NCI-H524 (cell line): ENCODE results near the gene RXFP2.

ENCODE experiments used
- DNase-seq, 2 experiments: peaks; one replicate each; lab custom pipeline; 2025; lab: John Stamatoyannopoulos, UW

RXFP2 gene

GRCh38 chr13:31739226-31739625 lies at the start of gene RXFP2:
Gene RXFP2, plus strand, starts transcription at chr13:31739526. Its CDS starts 87 bp downstream, at chr13:31739613.
- no peak for DNase-seq

DNA sequence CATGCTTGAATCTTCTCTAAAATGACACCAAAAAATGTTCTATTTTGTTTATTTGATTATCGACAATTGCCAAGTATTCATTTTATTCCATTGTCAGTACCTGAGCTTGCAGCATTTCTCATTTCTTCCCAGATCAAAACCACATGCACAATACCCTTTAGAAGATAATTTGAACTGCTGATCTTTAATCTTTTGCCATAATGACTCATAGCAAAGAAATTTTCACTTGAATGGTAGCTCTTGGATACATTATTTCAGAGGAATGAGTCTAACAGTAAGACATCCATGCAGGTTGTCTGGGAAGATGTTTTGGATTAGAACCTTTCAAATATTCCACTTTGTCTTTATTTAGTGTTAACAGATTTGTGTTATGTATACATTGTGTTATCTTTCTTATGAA lies 42.0 kb upstream of the RXFP2 start:
- DNase-seq, result no peak

DNA sequence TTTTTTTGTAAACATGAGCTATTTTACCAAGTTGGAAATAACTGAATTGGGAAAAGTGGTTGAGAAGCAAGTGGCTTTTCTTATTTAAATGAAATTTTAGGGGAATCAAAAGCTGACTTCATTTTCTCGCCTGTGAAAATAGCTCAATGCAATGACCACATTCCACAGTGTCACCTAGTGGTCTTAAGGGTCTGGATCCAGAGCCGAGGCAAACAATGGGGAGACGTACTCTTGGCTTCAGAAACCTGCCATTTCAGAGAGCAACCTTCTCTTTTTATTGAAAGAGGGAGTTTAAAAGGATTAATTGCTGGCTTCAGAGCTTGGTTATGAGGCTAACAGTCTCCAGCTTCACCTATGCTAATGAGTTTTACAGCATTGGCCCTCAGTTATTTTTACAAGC lies 39.7 kb upstream of the RXFP2 start:
- DNase-seq, result peak in 1 of 2 experiments; percentile 16

DNA sequence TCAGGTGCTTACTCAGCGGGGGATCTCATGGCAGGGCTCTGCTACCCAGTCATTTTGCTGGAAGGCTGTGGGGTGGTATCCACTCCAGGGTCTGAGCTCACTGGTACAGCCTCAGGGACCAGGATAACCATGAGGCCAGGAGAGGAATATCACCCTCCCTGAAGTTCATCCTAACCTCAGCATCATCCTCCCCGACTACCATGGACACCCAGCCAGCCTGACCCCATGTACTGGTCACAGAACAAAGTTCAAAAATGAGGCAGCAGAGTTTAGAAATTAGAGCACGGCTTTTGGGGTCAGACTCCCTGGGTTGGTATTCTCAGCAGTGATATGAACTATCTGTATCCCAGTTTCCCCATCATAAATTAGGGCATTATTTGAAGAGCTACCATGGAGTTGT lies 35.5 kb upstream of the RXFP2 start:
- no peak for DNase-seq

DNA sequence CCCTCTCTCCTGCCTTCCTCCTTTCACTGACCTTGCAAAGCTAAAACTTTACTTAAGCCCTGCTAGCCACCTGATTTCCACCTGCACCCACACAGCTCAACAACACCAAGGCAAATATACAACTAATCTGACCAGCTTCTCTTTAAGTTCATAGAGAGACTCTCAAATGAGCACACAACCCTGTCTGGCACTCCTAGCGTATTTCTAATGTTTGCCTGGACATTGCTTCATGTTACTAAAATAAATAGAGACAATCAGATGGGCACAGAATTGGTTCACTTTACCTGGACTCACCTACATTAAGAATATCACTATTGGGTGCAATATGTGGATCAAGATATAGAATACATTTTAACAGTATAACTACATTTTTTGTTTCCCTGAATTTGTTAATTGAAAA lies 33.2 kb upstream of the RXFP2 start:
- DNase-seq, result no peak

DNA sequence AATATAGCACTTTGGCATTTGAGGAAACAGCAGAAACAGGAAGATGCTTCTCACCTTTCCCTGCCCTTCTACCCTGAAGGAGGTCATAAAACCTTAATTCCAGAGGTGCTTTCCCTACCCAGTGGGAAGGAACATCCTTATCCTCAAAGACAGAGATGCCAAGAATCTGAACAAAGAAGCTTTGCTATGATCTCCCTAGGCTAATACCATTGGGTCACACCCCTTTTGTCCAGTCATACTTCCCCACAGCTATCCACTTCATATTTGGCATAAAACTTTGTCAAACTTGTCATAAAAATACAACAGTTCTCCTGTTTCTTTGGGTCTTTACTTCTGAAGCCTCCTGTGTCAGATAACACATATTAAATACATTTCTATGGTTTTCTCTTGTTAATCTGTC lies 21.7 kb upstream of the RXFP2 start:
- DNase-seq, result no peak

DNA sequence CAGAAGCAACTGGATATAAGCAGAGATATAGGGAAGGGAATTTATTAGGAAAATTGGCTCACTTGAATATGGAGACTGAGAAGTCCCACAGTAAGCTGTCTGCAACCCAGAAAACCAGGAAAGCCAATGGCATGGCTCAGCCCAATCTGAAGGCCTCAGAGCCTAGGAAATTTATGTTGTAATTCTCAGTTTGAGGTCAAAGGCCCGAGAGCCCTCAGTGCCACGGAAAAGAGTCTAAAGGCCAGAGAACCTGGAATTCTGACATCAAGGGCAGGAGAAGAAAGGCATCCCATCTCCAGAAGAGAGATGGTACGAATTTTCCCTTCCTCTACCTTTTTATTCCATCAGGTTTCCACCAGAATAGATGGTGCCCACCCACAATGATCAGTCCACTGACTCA lies 20.1 kb upstream of the RXFP2 start:
- no peak for DNase-seq

DNA sequence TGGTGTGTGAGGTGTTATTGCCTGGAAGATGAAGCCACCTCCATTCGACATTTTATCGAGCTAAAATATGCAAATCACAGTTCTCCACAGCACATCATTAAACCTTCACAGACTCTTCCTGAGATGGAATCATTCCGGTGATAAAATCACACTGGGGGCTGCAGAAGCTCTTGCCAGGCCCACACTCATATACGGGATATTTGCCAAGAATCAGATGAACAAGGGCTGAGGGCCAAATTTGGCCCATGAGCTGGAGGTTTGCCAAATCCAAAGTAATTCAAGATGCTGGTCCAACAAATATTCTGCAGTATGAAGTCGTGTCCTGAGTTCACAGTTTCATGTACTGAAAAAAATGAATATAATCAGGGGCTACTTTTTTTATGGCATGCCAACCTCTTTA lies 16.7 kb upstream of the RXFP2 start:
- DNase-seq, result peak; percentile 10 to 50

DNA sequence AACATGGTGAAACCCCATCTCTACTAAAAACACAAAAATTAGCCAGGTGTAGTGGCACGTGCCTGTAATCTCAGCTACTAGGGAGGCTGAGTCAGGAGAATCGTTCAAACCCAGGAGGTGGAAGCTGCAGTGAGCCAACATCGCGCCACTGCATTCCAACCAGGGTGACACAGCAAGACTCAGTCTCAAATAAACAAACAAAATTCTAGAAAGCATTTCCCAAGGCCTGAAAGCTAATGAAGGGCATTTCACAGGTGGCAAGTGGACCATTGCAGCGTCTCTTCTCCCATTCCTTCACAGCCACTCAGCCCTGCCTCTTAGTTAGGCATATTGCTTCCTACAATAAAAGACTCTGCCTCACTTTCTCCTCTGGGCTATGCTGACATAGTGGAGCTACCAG lies 13.5 kb upstream of the RXFP2 start:
- no peak for DNase-seq

GRCh38 chr13:31731921-31732320 lies 7.4 kb upstream of the RXFP2 start:
- DNase-seq, result no peak

- DNase-seq, result no peak
Observed at GRCh38 chr13:31733066-31733465, 6.3 kb upstream of the RXFP2 start.

DNA sequence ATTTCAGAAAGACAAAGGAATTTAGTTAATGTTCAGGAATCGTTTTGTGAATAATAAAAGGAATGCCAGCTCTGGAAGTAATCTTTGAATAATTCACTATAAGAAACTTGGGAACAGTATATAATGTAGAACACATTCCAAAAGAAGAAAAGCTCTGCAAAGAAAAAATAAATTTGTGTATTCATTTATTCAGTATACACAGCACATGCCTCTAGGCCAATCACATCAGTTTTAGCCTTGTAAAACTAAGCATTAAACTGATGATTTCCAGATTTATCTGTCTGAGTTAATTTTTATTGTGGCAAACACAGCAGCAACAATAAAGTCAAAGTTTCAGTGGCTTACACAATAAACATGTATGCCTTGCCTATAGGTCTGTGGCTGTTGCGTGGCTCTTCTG lies 5.7 kb upstream of the RXFP2 start:
- no peak for DNase-seq

DNA sequence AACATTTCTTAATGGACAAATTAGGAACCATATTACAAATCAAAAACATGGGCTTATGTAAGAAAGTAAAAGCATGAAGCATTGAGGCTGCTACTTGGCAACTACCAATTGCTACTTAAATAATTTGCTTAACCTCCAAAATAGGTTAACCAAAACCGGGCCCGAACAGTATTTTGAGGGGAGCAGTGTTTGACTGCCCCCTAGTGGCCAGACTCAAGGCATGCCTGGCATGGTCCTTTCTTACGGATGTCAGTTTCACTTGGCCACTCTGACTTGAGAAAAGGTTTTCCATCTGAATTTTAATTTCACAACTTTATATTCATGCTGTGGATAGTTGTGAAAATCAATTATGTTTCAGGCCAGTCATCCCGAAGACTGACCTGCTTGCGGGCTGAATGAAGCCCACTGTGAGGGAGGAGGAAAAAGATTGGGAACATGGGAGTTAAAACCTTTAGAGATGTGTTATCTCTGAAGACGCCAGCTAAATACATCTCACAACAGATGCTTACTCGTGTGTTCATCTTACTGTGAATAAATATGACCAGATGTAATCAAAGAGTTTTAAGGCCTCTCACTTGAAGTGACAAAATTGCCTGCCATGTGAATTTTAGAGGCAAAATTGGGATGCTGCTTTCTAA lies 2.9 kb downstream of the RXFP2 start:
- DNase-seq, result peak; percentile 54 to 81

DNA sequence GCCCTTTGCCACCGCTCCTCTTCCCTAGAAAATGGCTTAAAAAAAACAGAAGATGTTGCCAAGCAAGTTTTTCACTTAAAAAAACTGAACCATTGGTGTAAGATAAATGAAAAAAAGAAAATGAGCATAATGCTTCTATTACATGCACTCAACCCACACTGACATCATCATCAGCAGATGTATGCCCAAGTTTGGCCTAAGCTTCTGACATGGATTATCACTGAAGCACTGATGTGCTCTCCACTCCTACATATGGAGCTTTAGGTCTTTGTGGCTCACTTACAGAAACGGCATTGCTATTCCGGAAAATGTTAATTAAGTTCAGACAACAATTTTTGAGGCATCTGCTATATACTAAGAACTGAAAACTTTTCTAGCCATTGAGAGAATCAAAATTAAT lies 8.0 kb downstream of the RXFP2 start:
- peak; percentile 2 to 45 for DNase-seq

- DNase-seq, result no peak
Observed at GRCh38 chr13:31747966-31748365, 8.6 kb downstream of the RXFP2 start.

GRCh38 chr13:31749929-31750328 lies 10.6 kb downstream of the RXFP2 start:
- DNase-seq, result no peak

DNA sequence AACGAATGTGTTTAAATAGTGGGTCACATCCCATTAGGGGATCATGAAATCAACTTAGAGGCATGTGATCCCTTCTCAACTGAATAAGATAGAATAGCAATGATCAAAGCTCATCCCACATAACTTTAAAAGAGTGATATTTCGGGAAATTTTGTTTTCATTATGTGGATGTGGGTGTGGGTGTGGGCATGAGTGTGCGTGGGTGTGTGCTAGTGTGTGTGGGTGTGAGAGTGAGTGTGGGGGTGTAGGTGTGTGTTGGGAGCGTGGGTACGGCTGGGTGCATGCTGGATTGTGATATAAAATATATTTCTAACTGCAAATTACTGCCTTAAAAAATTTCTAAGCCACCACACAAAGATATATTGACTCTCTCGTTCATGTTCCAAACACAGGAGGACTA lies 15.9 kb downstream of the RXFP2 start:
- no peak for DNase-seq

GRCh38 chr13:31755803-31756212 lies 16.5 kb downstream of the RXFP2 start:
- DNase-seq, result no peak

DNA sequence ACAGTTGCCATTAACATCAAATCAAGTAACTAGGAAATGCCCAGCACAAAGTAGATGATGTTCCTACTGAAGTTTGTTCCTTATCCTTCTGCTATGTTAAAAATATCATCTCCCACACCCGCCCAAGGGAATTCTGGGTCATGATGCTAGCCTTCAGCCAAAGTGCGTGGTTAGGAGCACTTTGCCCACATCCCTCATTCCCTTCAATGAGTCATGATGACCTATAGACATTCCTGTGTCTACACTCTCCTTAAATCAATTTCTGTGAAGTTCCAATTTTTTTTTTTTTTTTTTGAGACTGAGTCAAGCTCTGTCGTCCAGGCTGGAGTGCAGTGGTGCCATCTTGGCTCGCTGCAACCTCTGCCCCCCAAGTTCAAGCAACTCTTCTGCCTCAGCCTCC lies 17.0 kb downstream of the RXFP2 start:
- no peak for DNase-seq

DNA sequence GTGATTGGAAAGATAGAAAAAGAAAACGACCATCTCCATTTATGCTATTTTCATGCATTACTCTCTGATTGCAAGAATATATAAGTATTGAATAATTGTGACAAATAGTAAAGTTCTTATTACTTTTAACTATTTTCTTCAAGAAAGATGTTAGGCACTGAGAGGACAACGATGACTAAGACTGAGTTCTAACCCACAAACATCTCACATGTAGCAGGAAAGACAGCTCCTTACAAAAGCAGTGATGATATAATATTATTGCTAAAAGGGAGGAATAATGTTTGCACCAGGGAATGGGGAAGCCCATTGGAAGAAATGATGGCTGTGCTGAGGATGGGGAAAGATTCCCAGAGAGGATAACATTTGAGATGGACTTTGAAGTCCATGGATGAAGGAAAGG lies 22.6 kb downstream of the RXFP2 start:
- no peak for DNase-seq

DNA sequence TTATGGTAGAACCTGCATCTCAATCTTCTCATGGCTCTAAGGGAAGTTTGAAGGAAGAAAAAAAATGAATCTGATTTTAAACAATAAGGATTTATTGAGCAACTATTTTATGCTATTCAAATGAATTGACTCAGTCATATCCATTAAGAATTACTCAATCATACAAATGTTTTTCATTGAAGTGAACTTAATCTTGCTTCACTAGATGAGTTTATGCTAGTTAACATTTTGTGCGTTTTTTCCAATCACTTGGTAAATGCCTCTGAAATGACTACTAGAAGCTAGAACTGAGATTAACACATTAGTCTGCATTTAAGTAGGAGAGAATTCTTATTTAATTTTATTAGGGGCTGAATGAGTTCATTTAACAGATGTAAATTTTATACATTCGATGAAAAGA lies 25.2 kb downstream of the RXFP2 start:
- DNase-seq, result no peak

GRCh38 chr13:31765138-31765785 lies 25.9 kb downstream of the RXFP2 start:
- no peak for DNase-seq

GRCh38 chr13:31767175-31767900 lies 28.0 kb downstream of the RXFP2 start:
- no peak for DNase-seq
